ENCODE measurements around the gene TAF1. TPM values are rescaled to one million over a fixed set of nuclear protein-coding genes. Genes with fewer than 3 reads are reported as not detected.
"Not testable (repeated sequence)": the region's sequence is repeated elsewhere in the genome, so short reads cannot be mapped to it uniquely, and the experiment has no call there.

Gene TAF1
- total RNA-seq, 5 donors from 2014 or later (not counting 1 experiment from before 2014, with no cell fraction given) = 61.4 to 70.0 (median 63.3) TPM

GRCh38 chrX:71366674-71367256 is 608 bp downstream of the TAF1 start:
- ChIA-PET CTCF (interaction anchor here (0.6 to 0.9 kb wide), 4 partner anchors 18 to 1233 kb away, joined by 3 to 7 read pairs (median 4); partner anchors contain the start of gene IGBP1 (in 1 of the 2)), POLR2A (interaction anchor here (0.5 to 1.9 kb wide), 20 partner anchors 8 to 826 kb away, joined by 3 to 26 read pairs (median 5); partner anchors contain the start of genes IL2RG (in 1 of the 2), MED12 (in 1 of the 2), NONO (in 1 of the 2) and OGT (in 1 of the 2))
- H3K36me3 ChIP-seq (ENCODE audit: control insufficient read depth in 2 of 2, extremely low read depth in 1 of 2, insufficient read depth in 1 of 2, low read length in 1 of 2) = peaks cover 0 to 20% of the 10 kb centered on the region in 2 donors
- Mint-ChIP-seq H3K36me3 (peaks cover 14% of the 10 kb centered on the region), H3K27ac (peak overlapping the region; percentile 97 to 100), H3K9me3 (no peaks in the 10 kb centered on the region), H3K27me3 (no peaks in the 10 kb centered on the region), H3K4me3 (peak overlapping the region; percentile 83 to 99 (median 95)), H3K4me1 (peaks cover 27 to 39% (median 35%) of the 10 kb centered on the region in 3 donors)
- peak in 20 of 35 experiments; percentile 1 to 38 (median 11) for DNase-seq
- H3K4me3 ChIP-seq (ENCODE audit: control insufficient read depth in 1 of 2, extremely low read depth in 1 of 2, low read length in 1 of 2) = peak overlapping the region; percentile 69 to 89
- H3K9me3 ChIP-seq = no peaks in the 10 kb centered on the region
- H3K27me3 ChIP-seq (replicated peaks in 1 of 2; ENCODE audit: control insufficient read depth in 2 of 2, extremely low read depth in 1 of 2, insufficient read depth in 2 of 2, low read length in 1 of 2) = no peaks in the 10 kb centered on the region
- peak overlapping the region; percentile 86 for H3K27ac ChIP-seq (ENCODE audit: low read length)
- WGBS (ENCODE audit: insufficient coverage) = under 1% methylated on average over 21 of the region's 36 CpGs
- H3K4me1 ChIP-seq (ENCODE audit: control insufficient read depth in 1 of 2, extremely low read depth in 1 of 2, insufficient read depth in 2 of 2, low read length in 2 of 2) = peaks cover 6 to 33% of the 10 kb centered on the region in 2 experiments
- peak in 2 of 4 experiments; percentile 1 to 4 for ATAC-seq (replicated peaks in 1 of 4)

GRCh38 chrX:71367396-71367795 is 1.2 kb downstream of the TAF1 start:
- H3K4me3 ChIP-seq (ENCODE audit: control insufficient read depth in 1 of 2, extremely low read depth in 1 of 2, low read length in 1 of 2) = peak overlapping the region; percentile 69 to 89
- no peaks in the 10 kb centered on the region for H3K9me3 Mint-ChIP-seq
- 0% methylated on average over 1 of the region's 14 CpGs for WGBS (ENCODE audit: insufficient coverage)
- ChIA-PET POLR2A (no interaction called here), CTCF (no interaction called here)
- H3K9me3 ChIP-seq = no peaks in the 10 kb centered on the region
- no peaks in the 10 kb centered on the region for H3K27me3 ChIP-seq (replicated peaks in 1 of 2; ENCODE audit: control insufficient read depth in 2 of 2, extremely low read depth in 1 of 2, insufficient read depth in 2 of 2, low read length in 1 of 2)
- peak overlapping the region; percentile 83 to 99 (median 95) for H3K4me3 Mint-ChIP-seq
- H3K4me1 ChIP-seq (ENCODE audit: control insufficient read depth in 1 of 2, extremely low read depth in 1 of 2, insufficient read depth in 2 of 2, low read length in 2 of 2) = peaks cover 6 to 33% of the 10 kb centered on the region in 2 experiments
- H3K27me3 Mint-ChIP-seq = no peaks in the 10 kb centered on the region
- peak overlapping the region; percentile 97 to 100 for H3K27ac Mint-ChIP-seq
- H3K36me3 ChIP-seq (ENCODE audit: control insufficient read depth in 2 of 2, extremely low read depth in 1 of 2, insufficient read depth in 1 of 2, low read length in 1 of 2) = peaks cover 0 to 24% of the 10 kb centered on the region in 2 donors
- ATAC-seq (replicated peaks in 1 of 4) (no peak), DNase-seq (peak in 1 of 35 experiments; percentile 11)
- peaks cover 31 to 43% (median 39%) of the 10 kb centered on the region in 3 donors for H3K4me1 Mint-ChIP-seq
- peaks cover 16% of the 10 kb centered on the region for H3K36me3 Mint-ChIP-seq
- H3K27ac ChIP-seq (ENCODE audit: low read length) = peak overlapping the region; percentile 86

GRCh38 chrX:71372388-71372787 is 6.2 kb downstream of the TAF1 start:
- H3K9me3 Mint-ChIP-seq = no peaks in the 10 kb centered on the region
- DNase-seq (no peak), ATAC-seq (replicated peaks in 1 of 4) (no peak)
- H3K27ac ChIP-seq (ENCODE audit: low read length) = no peak overlapping the region
- H3K27ac Mint-ChIP-seq = no peak overlapping the region
- no peak overlapping the region for H3K4me3 ChIP-seq (ENCODE audit: control insufficient read depth in 1 of 2, extremely low read depth in 1 of 2, low read length in 1 of 2)
- peaks cover 29% of the 10 kb centered on the region for H3K36me3 Mint-ChIP-seq
- H3K9me3 ChIP-seq = no peaks in the 10 kb centered on the region
- H3K27me3 ChIP-seq (replicated peaks in 1 of 2; ENCODE audit: control insufficient read depth in 2 of 2, extremely low read depth in 1 of 2, insufficient read depth in 2 of 2, low read length in 1 of 2) = no peaks in the 10 kb centered on the region
- no CpG with 5 or more reads among the region's 4 CpGs for WGBS (ENCODE audit: insufficient coverage)
- POLR2A ChIA-PET = interaction anchor here (0.5 to 1.0 kb wide), 5 partner anchors 70 to 235 kb away, joined by 3 to 12 read pairs (median 9); no protein-coding TSS in a partner anchor
- H3K4me1 Mint-ChIP-seq = peaks cover 26 to 39% (median 37%) of the 10 kb centered on the region in 3 donors
- H3K4me3 Mint-ChIP-seq = no peak overlapping the region
- CTCF ChIA-PET = interaction anchor here in 1 of 2 donors (0.6 to 1.0 kb wide), 3 partner anchors 25 to 225 kb away, joined by 4 to 7 read pairs (median 5); no protein-coding TSS in a partner anchor
- H3K36me3 ChIP-seq (ENCODE audit: control insufficient read depth in 2 of 2, extremely low read depth in 1 of 2, insufficient read depth in 1 of 2, low read length in 1 of 2) = peaks cover 0 to 54% of the 10 kb centered on the region in 2 donors
- peaks cover 0 to 5% of the 10 kb centered on the region in 2 donors for H3K27me3 Mint-ChIP-seq
- H3K4me1 ChIP-seq (ENCODE audit: control insufficient read depth in 1 of 2, extremely low read depth in 1 of 2, insufficient read depth in 2 of 2, low read length in 2 of 2) = peaks cover 5 to 25% of the 10 kb centered on the region in 2 experiments

GRCh38 chrX:71378732-71379131 is 12.6 kb downstream of the TAF1 start:
- H3K4me3 ChIP-seq (ENCODE audit: control insufficient read depth in 1 of 2, extremely low read depth in 1 of 2, low read length in 1 of 2) = no peak overlapping the region
- H3K27ac ChIP-seq (ENCODE audit: low read length) = no peak overlapping the region
- ATAC-seq (replicated peaks in 1 of 4) (no peak), DNase-seq (no peak)
- H3K36me3 ChIP-seq (ENCODE audit: control insufficient read depth in 2 of 2, extremely low read depth in 1 of 2, insufficient read depth in 1 of 2, low read length in 1 of 2) = peaks cover 0 to 74% of the 10 kb centered on the region in 2 donors
- peaks cover 0 to 5% of the 10 kb centered on the region in 2 donors for H3K27me3 Mint-ChIP-seq
- no peak overlapping the region for H3K4me3 Mint-ChIP-seq
- H3K4me1 ChIP-seq (ENCODE audit: control insufficient read depth in 1 of 2, extremely low read depth in 1 of 2, insufficient read depth in 2 of 2, low read length in 2 of 2) = no peaks in the 10 kb centered on the region
- H3K9me3 Mint-ChIP-seq = no peaks in the 10 kb centered on the region
- H3K4me1 Mint-ChIP-seq = peaks cover under 1 to 6% (median under 1%) of the 10 kb centered on the region in 3 donors
- H3K27me3 ChIP-seq (replicated peaks in 1 of 2; ENCODE audit: control insufficient read depth in 2 of 2, extremely low read depth in 1 of 2, insufficient read depth in 2 of 2, low read length in 1 of 2) = no peaks in the 10 kb centered on the region
- no peaks in the 10 kb centered on the region for H3K9me3 ChIP-seq
- CTCF ChIA-PET = no interaction called here
- POLR2A ChIA-PET = no interaction called here
- peaks cover 42% of the 10 kb centered on the region for H3K36me3 Mint-ChIP-seq
- no peak overlapping the region for H3K27ac Mint-ChIP-seq
- no CpG with 5 or more reads among the region's 3 CpGs for WGBS (ENCODE audit: insufficient coverage)

GRCh38 chrX:71391725-71392124 is 25.6 kb downstream of the TAF1 start:
- WGBS (ENCODE audit: insufficient coverage) = 100% methylated on average over 1 of the region's 4 CpGs
- H3K4me3 Mint-ChIP-seq; DNase-seq; H3K27me3 Mint-ChIP-seq; H3K9me3 Mint-ChIP-seq; POLR2A ChIA-PET; H3K27ac ChIP-seq (ENCODE audit: low read length); H3K27me3 ChIP-seq (replicated peaks in 1 of 2; ENCODE audit: control insufficient read depth in 2 of 2, extremely low read depth in 1 of 2, insufficient read depth in 2 of 2, low read length in 1 of 2); H3K4me3 ChIP-seq (ENCODE audit: control insufficient read depth in 1 of 2, extremely low read depth in 1 of 2, low read length in 1 of 2); H3K4me1 Mint-ChIP-seq; ATAC-seq (replicated peaks in 1 of 4); CTCF ChIA-PET; H3K4me1 ChIP-seq (ENCODE audit: control insufficient read depth in 1 of 2, extremely low read depth in 1 of 2, insufficient read depth in 2 of 2, low read length in 2 of 2); H3K9me3 ChIP-seq: not testable (repeated sequence)
- H3K36me3 Mint-ChIP-seq = peaks cover 41% of the 10 kb centered on the region
- peaks cover 0 to 73% of the 10 kb centered on the region in 2 donors for H3K36me3 ChIP-seq (ENCODE audit: control insufficient read depth in 2 of 2, extremely low read depth in 1 of 2, insufficient read depth in 1 of 2, low read length in 1 of 2)
- H3K27ac Mint-ChIP-seq = peak overlapping the region in 1 of 2 donors; percentile 16

- no peaks in the 10 kb centered on the region for H3K9me3 ChIP-seq
- peaks cover 4 to 71% of the 10 kb centered on the region in 2 donors for H3K36me3 ChIP-seq (ENCODE audit: control insufficient read depth in 2 of 2, extremely low read depth in 1 of 2, insufficient read depth in 1 of 2, low read length in 1 of 2)
- ATAC-seq (replicated peaks in 1 of 4) = no peak
- no peaks in the 10 kb centered on the region for H3K4me1 ChIP-seq (ENCODE audit: control insufficient read depth in 1 of 2, extremely low read depth in 1 of 2, insufficient read depth in 2 of 2, low read length in 2 of 2)
- H3K4me3 Mint-ChIP-seq = no peak overlapping the region
- DNase-seq = no peak
- no peak overlapping the region for H3K27ac Mint-ChIP-seq
- H3K36me3 Mint-ChIP-seq = peaks cover 45% of the 10 kb centered on the region
- H3K27me3 ChIP-seq (replicated peaks in 1 of 2; ENCODE audit: control insufficient read depth in 2 of 2, extremely low read depth in 1 of 2, insufficient read depth in 2 of 2, low read length in 1 of 2) = no peaks in the 10 kb centered on the region
- H3K27ac ChIP-seq (ENCODE audit: low read length) = no peak overlapping the region
- no peak overlapping the region for H3K4me3 ChIP-seq (ENCODE audit: control insufficient read depth in 1 of 2, extremely low read depth in 1 of 2, low read length in 1 of 2)
- POLR2A ChIA-PET = no interaction called here
- H3K27me3 Mint-ChIP-seq = peaks cover 0 to 4% of the 10 kb centered on the region in 2 donors
- 100% methylated on average over 1 of the region's 5 CpGs for WGBS (ENCODE audit: insufficient coverage)
- no peaks in the 10 kb centered on the region for H3K9me3 Mint-ChIP-seq
- CTCF ChIA-PET = no interaction called here
- H3K4me1 Mint-ChIP-seq = peaks cover 0 to 3% (median 2%) of the 10 kb centered on the region in 3 donors
Observed at GRCh38 chrX:71393919-71394318, 27.8 kb downstream of the TAF1 start.

Data from T-cell (primary cell).